Ectodermal cell (in vitro differentiated cells): Measurements from ENCODE around the gene LRBA.

Experiments used
- H3K27ac ChIP-seq: 2 replicates; pipeline ENCODE4 v1.7.0; 2013; ENCODE audit warnings: mild to moderate bottlenecking, low read depth, low read length; ENCODE audit not compliant: insufficient read depth, poor library complexity, severe bottlenecking
- H3K27me3 ChIP-seq: 2 replicates; pipeline ENCODE4 v1.7.0; 2013; ENCODE audit warnings: mild to moderate bottlenecking, low read length; ENCODE audit not compliant: insufficient read depth, control insufficient read depth, poor library complexity, severe bottlenecking
- H3K36me3 ChIP-seq: one replicate; pipeline ENCODE4 v1.7.0; 2013; ENCODE audit warnings: low read length; ENCODE audit not compliant: control insufficient read depth, insufficient read depth
- H3K4me1 ChIP-seq: one replicate; pipeline ENCODE4 v1.7.0; 2013; ENCODE audit warnings: low read length; ENCODE audit not compliant: control insufficient read depth, insufficient read depth
- H3K4me3 ChIP-seq: 2 replicates; pipeline ENCODE4 v1.7.0; 2013; ENCODE audit warnings: low read depth, low read length, control low read depth; ENCODE audit not compliant: insufficient read depth
- H3K9me3 ChIP-seq: 2 replicates; pipeline ENCODE4 v1.7.0; 2013; ENCODE audit warnings: mild to moderate bottlenecking, low read length, moderate library complexity; ENCODE audit not compliant: control insufficient read depth
- WGBS, 2 experiments: methylation state at CpG; one replicate each; pipeline ENCODE4 v1.1.7; 2013; ENCODE audit warnings: missing lambda C conversion rate in 2 of 2; 5-methylcytosine and 5-hydroxymethylcytosine counted together

The LRBA gene

DNA sequence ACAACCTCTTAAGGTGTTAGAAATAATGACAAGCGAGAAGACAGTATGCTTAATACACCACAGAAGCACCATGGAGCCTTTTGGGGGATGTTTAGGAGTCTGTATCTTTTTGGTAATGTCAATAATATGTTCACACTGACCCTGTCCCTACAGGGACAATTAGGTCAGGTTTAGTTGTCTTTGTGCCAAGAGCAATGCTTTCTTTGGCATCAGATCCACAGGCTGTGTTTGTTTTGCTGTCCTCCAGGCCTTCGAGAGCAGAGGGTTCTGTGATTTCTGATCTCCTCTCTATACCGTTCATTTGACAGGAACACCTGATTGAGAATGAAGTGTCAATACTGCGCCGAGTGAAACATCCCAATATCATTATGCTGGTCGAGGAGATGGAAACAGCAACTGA lies 783.1 kb downstream of the LRBA start:
- no peaks in the 10 kb centered on the region for H3K27me3 ChIP-seq
- no peak overlapping the region for H3K27ac ChIP-seq
- H3K9me3 ChIP-seq, result no peaks in the 10 kb centered on the region
- H3K36me3 ChIP-seq, result no peaks in the 10 kb centered on the region
- H3K4me3 ChIP-seq, result no peak overlapping the region
- 94 to 95% methylated on average over 5 to 6 of the region's 6 CpGs for WGBS, 2 experiments
- H3K4me1 ChIP-seq, result peaks cover 7% of the 10 kb centered on the region

DNA sequence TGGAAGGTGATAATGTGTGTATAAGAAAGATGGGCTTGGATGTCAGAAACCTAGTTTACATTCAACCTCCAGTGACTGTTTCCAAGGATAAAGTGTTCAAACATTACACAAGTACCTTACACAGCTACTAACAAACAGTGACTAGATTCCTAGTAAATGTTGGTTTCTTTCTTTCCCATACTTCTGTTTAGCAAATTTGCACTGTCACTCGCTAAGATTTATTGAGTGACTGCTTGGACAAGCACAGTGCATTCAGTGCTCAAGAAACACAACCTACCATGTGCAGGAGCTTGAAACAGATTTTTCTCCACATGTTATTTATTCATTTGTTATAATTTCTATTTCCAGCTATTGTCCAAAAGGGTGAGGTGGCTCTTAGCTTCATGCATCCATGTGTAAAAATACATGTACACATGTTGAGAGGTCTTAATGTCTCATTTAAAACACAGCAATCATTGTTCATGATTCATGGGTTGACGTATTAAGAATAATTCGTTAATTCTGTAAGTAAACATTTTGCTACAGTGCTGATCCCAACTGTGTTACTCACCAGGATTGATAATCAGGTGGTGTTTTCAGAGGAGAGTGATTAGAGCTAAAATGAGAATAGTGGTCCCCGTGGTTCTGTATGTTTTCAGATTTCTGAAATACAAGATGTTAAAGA lies 783.8 kb downstream of the LRBA start:
- no peak overlapping the region for H3K27ac ChIP-seq
- no peak overlapping the region for H3K4me3 ChIP-seq
- 95 to 99% methylated on average over 4 of the region's 4 CpGs for WGBS, 2 experiments
- H3K27me3 ChIP-seq, result no peaks in the 10 kb centered on the region
- peaks cover 7% of the 10 kb centered on the region for H3K4me1 ChIP-seq
- H3K36me3 ChIP-seq, result no peaks in the 10 kb centered on the region
- H3K9me3 ChIP-seq, result no peaks in the 10 kb centered on the region

GRCh38 chr4:150230561-150230960 lies 784.5 kb downstream of the LRBA start:
- no peaks in the 10 kb centered on the region for H3K27me3 ChIP-seq
- WGBS, 2 experiments, result 82 to 90% methylated on average over 2 of the region's 2 CpGs
- H3K36me3 ChIP-seq, result no peaks in the 10 kb centered on the region
- H3K4me3 ChIP-seq, result no peak overlapping the region
- peaks cover under 1% of the 10 kb centered on the region for H3K4me1 ChIP-seq
- H3K27ac ChIP-seq, result no peak overlapping the region
- H3K9me3 ChIP-seq, result no peaks in the 10 kb centered on the region

DNA sequence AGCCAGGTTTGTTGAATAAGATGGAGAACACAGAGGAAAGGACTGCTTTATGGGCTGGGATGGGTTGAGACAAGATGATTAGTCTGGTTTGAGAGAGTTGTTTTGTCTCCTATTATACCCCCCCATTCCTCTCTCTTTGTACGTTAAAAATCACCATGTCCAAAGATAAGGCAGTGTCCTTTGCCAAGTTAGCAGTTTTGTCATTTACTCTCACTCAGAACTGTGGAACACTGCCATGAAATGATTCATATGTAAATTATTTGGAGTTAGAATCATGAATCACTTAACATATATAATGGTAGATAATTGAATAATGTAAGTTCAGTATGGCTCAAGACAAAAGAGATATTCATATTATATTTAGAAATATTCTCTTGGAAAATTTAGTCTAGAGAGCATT lies 785.6 kb downstream of the LRBA start:
- no peaks in the 10 kb centered on the region for H3K9me3 ChIP-seq
- no peak overlapping the region for H3K27ac ChIP-seq
- H3K4me1 ChIP-seq, result peaks cover 7% of the 10 kb centered on the region
- no peaks in the 10 kb centered on the region for H3K27me3 ChIP-seq
- 80% methylated on average over 1 of the region's 1 CpG; no CpG with 5 or more reads in 1 of the 2 experiments for WGBS, 2 experiments
- H3K4me3 ChIP-seq, result no peak overlapping the region
- H3K36me3 ChIP-seq, result no peaks in the 10 kb centered on the region

GRCh38 chr4:150224896-150225591 lies 790.0 kb downstream of the LRBA start:
- Histone ChIP-seq H3K4me3 (no peak overlapping the region), H3K4me1 (peaks cover 8% of the 10 kb centered on the region), H3K36me3 (no peaks in the 10 kb centered on the region), H3K9me3 (no peaks in the 10 kb centered on the region), H3K27ac (no peak overlapping the region), H3K27me3 (no peaks in the 10 kb centered on the region)
- WGBS, 2 experiments, result 94 to 95% methylated on average over 5 of the region's 6 CpGs

GRCh38 chr4:150219841-150220240 lies 795.2 kb downstream of the LRBA start:
- Histone ChIP-seq H3K36me3 (no peaks in the 10 kb centered on the region), H3K4me1 (peaks cover 8% of the 10 kb centered on the region), H3K9me3 (no peaks in the 10 kb centered on the region), H3K4me3 (no peak overlapping the region), H3K27ac (no peak overlapping the region), H3K27me3 (no peaks in the 10 kb centered on the region)
- 91 to 92% methylated on average over 4 of the region's 4 CpGs for WGBS, 2 experiments

DNA sequence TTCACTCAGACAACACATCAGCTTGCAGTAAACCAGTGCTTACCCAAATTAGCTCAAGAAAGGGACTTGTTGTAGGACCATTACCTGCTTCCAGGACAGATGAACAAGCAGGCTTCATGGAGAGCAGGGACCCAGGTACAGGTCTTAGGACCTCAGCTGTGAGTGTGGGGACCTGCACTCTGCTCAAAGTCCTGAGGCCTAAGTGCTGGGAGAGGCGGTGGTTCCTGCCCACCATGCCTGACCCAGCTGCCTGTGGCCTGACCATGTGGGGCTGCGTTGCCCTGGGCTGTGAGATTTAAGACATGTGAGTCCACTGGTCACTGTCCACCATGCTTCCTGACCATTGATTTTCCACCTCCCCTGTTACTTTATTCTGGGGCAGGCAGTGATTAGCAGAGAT lies 796.6 kb downstream of the LRBA start:
- no peaks in the 10 kb centered on the region for H3K27me3 ChIP-seq
- H3K9me3 ChIP-seq, result no peaks in the 10 kb centered on the region
- H3K4me3 ChIP-seq, result no peak overlapping the region
- H3K4me1 ChIP-seq, result peaks cover 4% of the 10 kb centered on the region
- no peak overlapping the region for H3K27ac ChIP-seq
- no peaks in the 10 kb centered on the region for H3K36me3 ChIP-seq
- 92 to 94% methylated on average over 2 of the region's 2 CpGs for WGBS, 2 experiments

DNA sequence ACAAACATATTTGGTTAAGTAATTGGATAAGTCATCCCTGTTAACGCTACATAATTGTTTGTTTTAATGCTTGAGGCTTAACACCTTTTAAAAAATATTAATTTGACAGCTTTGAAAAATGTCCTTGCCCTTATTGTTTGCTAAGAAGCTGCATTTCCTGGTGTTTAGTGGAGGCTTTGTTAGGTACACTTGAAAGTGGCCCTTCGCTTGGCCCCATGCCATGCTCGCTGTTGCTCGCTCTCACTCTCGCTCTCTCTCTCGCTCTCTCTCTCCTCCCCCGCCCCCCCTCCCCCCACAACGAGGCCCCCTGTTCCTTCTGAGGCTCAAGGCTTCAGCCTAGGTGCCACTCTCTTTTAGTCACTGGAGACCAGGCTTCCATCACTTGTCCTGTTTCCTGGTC lies 797.3 kb downstream of the LRBA start:
- peaks cover 4% of the 10 kb centered on the region for H3K4me1 ChIP-seq
- no peak overlapping the region for H3K27ac ChIP-seq
- H3K4me3 ChIP-seq, result no peak overlapping the region
- no peaks in the 10 kb centered on the region for H3K27me3 ChIP-seq
- H3K9me3 ChIP-seq, result no peaks in the 10 kb centered on the region
- no peaks in the 10 kb centered on the region for H3K36me3 ChIP-seq
- WGBS, 2 experiments, result 80 to 97% methylated on average over 5 to 7 of the region's 8 CpGs

DNA sequence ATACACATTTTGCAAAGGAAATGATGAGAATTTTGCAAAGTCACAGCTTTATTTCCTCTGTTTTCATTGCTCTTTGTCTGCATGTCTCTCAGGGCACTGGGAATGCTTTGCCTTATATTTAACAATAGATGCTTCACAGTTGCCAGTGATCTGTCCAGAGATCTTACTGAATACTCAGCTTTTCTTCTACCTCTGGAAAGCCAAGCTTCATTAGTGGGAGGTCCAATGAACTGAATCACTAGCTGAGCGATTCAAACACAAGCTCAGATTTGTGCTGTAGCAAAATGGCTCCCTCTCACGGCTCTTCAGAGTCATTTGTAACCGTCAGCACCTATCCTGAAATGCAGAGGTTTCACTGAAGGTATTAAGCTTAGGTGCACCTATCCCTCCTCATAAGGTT lies 797.9 kb downstream of the LRBA start:
- peaks cover 4% of the 10 kb centered on the region for H3K4me1 ChIP-seq
- H3K9me3 ChIP-seq, result no peaks in the 10 kb centered on the region
- 49 to 51% methylated on average over 3 of the region's 3 CpGs for WGBS, 2 experiments
- no peaks in the 10 kb centered on the region for H3K27me3 ChIP-seq
- H3K36me3 ChIP-seq, result no peaks in the 10 kb centered on the region
- H3K27ac ChIP-seq, result no peak overlapping the region
- no peak overlapping the region for H3K4me3 ChIP-seq

- WGBS, 2 experiments, result 83 to 92% methylated on average over 5 of the region's 5 CpGs
- Histone ChIP-seq H3K9me3 (no peaks in the 10 kb centered on the region), H3K4me3 (no peak overlapping the region), H3K27ac (no peak overlapping the region), H3K4me1 (peaks cover 4% of the 10 kb centered on the region), H3K36me3 (no peaks in the 10 kb centered on the region), H3K27me3 (no peaks in the 10 kb centered on the region)
Observed at GRCh38 chr4:150216726-150217125, 798.4 kb downstream of the LRBA start.
